GM19023 (cell line): ENCODE measurements around the gene IFNW1.
A peak's percentile ranks its signal among the peaks of the same experiment; 100 is the strongest.

Experiments used
- ATAC-seq: cut with Tn5 transposase; IDR thresholded peaks from one replicate; pipeline ENCODE4 v1.9.1; 2021; ENCODE audit warnings: mild to moderate bottlenecking, moderate library complexity; ENCODE audit not compliant: unreplicated experiment

Gene IFNW1

GRCh38 chr9:21110708-21111576 lies 30.7 kb downstream of the IFNW1 start:
- peak; percentile 98 for ATAC-seq

GRCh38 chr9:21104787-21105186 lies 36.8 kb downstream of the IFNW1 start:
- ATAC-seq: no peak

GRCh38 chr9:21102305-21102704 lies 39.3 kb downstream of the IFNW1 start:
- ATAC-seq: no peak

GRCh38 chr9:21097817-21098216 lies 43.8 kb downstream of the IFNW1 start:
- no peak for ATAC-seq

- ATAC-seq: no peak
Measured at GRCh38 chr9:21096901-21097255, 44.8 kb downstream of the IFNW1 start.

GRCh38 chr9:21096172-21096900 lies 45.3 kb downstream of the IFNW1 start:
- ATAC-seq: peak; percentile 90

- no peak for ATAC-seq
Measured at GRCh38 chr9:21095561-21095960, 46.1 kb downstream of the IFNW1 start.
